ENCODE results near the gene SCN5A.

The SCN5A gene

DNA sequence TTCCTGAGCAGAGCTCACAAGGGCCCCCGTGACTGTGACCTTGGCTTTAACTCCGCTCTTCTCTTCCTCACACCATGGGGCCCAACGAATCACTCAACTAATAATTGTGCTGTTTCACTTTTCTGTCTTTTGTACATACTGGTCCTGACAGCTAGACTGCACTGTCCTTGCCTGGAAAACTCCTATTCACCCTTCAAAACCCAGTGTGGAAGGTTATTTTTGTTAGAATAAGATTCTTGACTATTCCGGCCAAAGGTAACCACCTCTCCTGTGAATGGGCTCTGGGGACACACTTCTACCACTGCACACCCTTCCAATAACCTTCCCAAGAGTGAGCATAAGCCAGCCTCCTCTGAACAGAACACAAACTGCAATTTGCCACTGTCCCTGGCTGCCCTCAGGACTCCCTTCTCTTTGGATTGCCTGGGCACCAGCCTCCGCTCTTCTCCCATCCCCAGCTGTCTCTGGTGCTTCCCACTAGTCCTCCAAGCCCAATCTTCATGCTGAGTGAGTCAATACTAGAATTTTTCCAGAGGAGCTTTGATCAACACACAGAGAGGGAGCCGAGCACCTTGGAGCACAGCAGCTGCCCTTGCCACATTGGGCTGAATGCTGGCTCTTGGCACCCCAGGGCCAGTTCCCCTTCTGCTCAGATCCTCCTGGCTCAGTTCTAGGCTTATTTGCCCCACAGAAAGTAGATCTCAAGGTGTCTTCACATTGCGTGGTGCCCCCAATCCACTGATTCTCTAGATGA lies 2.1 kb downstream of the SCN5A start:
- TF ChIP-seq, protein P1, sequence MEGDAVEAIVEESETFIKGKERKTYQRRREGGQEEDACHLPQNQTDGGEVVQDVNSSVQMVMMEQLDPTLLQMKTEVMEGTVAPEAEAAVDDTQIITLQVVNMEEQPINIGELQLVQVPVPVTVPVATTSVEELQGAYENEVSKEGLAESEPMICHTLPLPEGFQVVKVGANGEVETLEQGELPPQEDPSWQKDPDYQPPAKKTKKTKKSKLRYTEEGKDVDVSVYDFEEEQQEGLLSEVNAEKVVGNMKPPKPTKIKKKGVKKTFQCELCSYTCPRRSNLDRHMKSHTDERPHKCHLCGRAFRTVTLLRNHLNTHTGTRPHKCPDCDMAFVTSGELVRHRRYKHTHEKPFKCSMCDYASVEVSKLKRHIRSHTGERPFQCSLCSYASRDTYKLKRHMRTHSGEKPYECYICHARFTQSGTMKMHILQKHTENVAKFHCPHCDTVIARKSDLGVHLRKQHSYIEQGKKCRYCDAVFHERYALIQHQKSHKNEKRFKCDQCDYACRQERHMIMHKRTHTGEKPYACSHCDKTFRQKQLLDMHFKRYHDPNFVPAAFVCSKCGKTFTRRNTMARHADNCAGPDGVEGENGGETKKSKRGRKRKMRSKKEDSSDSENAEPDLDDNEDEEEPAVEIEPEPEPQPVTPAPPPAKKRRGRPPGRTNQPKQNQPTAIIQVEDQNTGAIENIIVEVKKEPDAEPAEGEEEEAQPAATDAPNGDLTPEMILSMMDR (conservative IDR thresholded peaks at IDR 0.05): no peak
- H3K27ac ChIP-seq: no peak overlapping the region

- TF ChIP-seq, protein P1 (conservative IDR thresholded peaks at IDR 0.05): no peak; the same call in 1 of the 2 replicates
- no peak overlapping the region for H3K27ac ChIP-seq
Measured at GRCh38 chr3:38646630-38647029, 2.9 kb downstream of the SCN5A start.

- TF ChIP-seq, protein P1 (conservative IDR thresholded peaks at IDR 0.05): no peak
- no peak overlapping the region for H3K27ac ChIP-seq
Measured at GRCh38 chr3:38646062-38646461, 3.4 kb downstream of the SCN5A start.

DNA sequence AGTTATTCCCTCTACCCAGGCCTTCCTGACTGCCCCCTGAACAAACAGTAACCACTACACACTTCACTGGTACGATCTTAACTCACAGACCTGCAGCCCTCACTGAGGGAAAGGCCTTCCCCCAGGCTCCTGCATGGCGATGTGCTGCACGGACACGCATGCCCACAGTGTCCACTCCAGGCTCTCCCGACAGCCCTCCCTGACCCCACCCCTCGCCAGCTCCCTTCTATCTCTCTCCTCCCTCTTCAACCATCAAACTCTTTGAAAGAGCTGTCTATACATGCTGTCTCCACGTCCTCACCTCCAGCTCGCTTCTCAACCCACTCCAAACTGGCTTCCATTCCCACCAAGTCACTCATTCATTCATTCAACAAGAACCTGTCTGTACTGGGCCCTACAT lies 3.9 kb downstream of the SCN5A start:
- TF ChIP-seq, protein P1 (conservative IDR thresholded peaks at IDR 0.05): no peak
- no peak overlapping the region for H3K27ac ChIP-seq

DNA sequence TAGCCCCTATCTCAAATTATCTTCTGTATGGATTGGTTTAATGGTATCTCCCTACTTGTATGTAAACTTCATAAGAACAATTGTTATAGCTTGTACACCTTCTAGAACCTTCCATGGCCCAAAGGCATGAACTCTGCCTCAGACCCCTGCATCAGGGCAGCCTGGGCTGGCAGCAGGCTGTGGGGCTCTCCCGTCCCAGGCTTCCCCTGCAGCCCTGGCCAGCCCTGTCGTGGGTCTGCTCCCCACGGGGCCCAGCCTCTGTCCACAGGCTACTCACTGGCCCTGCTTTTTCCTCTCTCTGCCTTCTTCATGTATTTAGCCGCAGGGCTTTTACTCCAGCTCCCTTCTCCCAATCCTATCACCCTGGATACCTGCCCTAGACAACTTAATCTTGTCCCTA lies 4.4 kb downstream of the SCN5A start:
- no peak overlapping the region for H3K27ac ChIP-seq
- TF ChIP-seq, protein P1 (conservative IDR thresholded peaks at IDR 0.05): no peak

DNA sequence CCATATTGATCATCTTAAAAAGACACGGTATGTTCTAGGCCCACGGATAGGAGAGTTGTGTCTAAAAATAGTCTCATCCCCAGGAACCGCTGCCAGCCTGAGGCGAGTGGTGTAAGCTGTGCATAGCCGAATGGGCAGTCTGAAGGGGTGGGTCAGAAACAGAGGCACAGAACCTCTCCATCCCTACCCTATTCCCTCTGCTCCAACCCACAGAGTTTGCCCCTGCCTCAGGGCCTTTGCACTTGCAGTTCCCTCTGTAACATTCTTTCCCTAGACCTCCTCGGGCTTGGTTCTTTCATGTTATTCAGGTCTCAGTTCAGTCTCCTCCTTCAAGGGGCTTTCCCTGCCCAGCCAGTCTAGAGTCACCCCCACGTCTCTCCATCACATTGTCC lies 4.8 kb downstream of the SCN5A start:
- H3K27ac ChIP-seq: no peak overlapping the region
- TF ChIP-seq, protein P1 (conservative IDR thresholded peaks at IDR 0.05): no peak

GRCh38 chr3:38644016-38644661 lies 5.3 kb downstream of the SCN5A start:
- TF ChIP-seq, protein P1 (conservative IDR thresholded peaks at IDR 0.05): no peak
- no peak overlapping the region for H3K27ac ChIP-seq

Measured in VCaP (cell line).